Activated CD4-positive, alpha-beta T cell treated with anti-CD3 and anti-CD28 coated beads for 36 hours (primary cell): ENCODE measurements around the gene SNRNP70. TPM values are rescaled to one million over a fixed set of nuclear protein-coding genes. Genes with fewer than 3 reads are reported as not detected.
"Not testable (repeated sequence)": the region's sequence is repeated elsewhere in the genome, so short reads cannot be mapped to it uniquely, and the experiment has no call there.

Experiments used
- ATAC-seq: fragments of 200-7000 bp; cut with Tn5 transposase; one replicate; pipeline ENCODE4 v1.10.0; 2021; ENCODE audit warnings: mild to moderate bottlenecking, moderate library complexity
- CTCF ChIA-PET: fragments of 350-600 bp; sonication (Branson Sonifier 250); formaldehyde crosslinking; loops from one replicate; lab custom pipeline; 2021; ENCODE audit warnings: antibody characterized with exemption; lab: Charles Lee
- POLR2A ChIA-PET: fragments of 350-600 bp; sonication (Branson Sonifier 250); formaldehyde crosslinking; loops from one replicate; lab custom pipeline; 2021; ENCODE audit warnings: antibody characterized with exemption, inconsistent platforms; lab: Charles Lee
- DNase-seq: peaks from one replicate; pipeline ENCODE4 v3.0.0-alpha.2; 2020
- H3K27ac Mint-ChIP-seq: one replicate; pipeline ENCODE4 v1.8.0; 2021; ENCODE audit warnings: mixed read lengths
- H3K27me3 Mint-ChIP-seq: one replicate; pipeline ENCODE4 v1.8.0; 2021; ENCODE audit warnings: mixed read lengths
- H3K36me3 Mint-ChIP-seq: one replicate; pipeline ENCODE4 v1.8.0; 2021; ENCODE audit warnings: low read depth, mixed read lengths
- H3K4me1 Mint-ChIP-seq: one replicate; pipeline ENCODE4 v1.8.0; 2021; ENCODE audit warnings: mixed read lengths
- H3K4me3 Mint-ChIP-seq: one replicate; pipeline ENCODE4 v1.8.0; 2021; ENCODE audit warnings: mild to moderate bottlenecking, moderate library complexity, mixed read lengths
- H3K9me3 Mint-ChIP-seq: one replicate; pipeline ENCODE4 v1.8.0; 2021; ENCODE audit warnings: low read depth, mixed read lengths
- intact Hi-C, 2 experiments: fragments of 100-400 bp; cut with DNase I in 1 of 2; cut with micrococcal nuclease in 1 of 2; formaldehyde crosslinking; loops; one replicate each; pipeline versions ENCODE4 v1.14.2 to v1.15.1; 2022 to 2024; cut with DNase I, micrococcal nuclease
- total RNA-seq, 2 experiments: library from RNA; stranded (reverse); gene quantifications; one replicate each; pipeline ENCODE4 v1.2.3, GENCODE V29; 2021

The SNRNP70 gene
- total RNA-seq, 2 experiments from 2014 or later, result 225 to 306 TPM

GRCh38 chr19:49132974-49133609 is 47.8 kb downstream of the SNRNP70 start:
- no peak overlapping the region for H3K27ac Mint-ChIP-seq

GRCh38 chr19:49133621-49134454 is 48.6 kb downstream of the SNRNP70 start:
- H3K27me3 Mint-ChIP-seq, result peaks cover 1% of the 10 kb centered on the region
- peak; percentile 83 for DNase-seq
- ATAC-seq, result peak; percentile 85
- no peaks in the 10 kb centered on the region for H3K9me3 Mint-ChIP-seq
- H3K4me3 Mint-ChIP-seq, result peak overlapping the region; percentile 59
- CTCF ChIA-PET, result interaction anchor here (0.5 to 3.2 kb wide), 5 partner anchors 11 to 82 kb away, joined by 3 to 19 read pairs (median 3); partner anchors contain the start of gene LIN7B
- POLR2A ChIA-PET, result interaction anchor here (0.5 kb wide), 1 partner anchor 135 kb away, joined by 6 read pairs; no protein-coding TSS in a partner anchor
- peaks cover 14% of the 10 kb centered on the region for H3K4me1 Mint-ChIP-seq
- no peak overlapping the region for H3K27ac Mint-ChIP-seq
- H3K36me3 Mint-ChIP-seq, result peaks cover 5% of the 10 kb centered on the region
- intact Hi-C loops, result loop anchor here in 1 of 2 experiments (1.0 kb wide), 1 partner anchor 15 kb away; no protein-coding TSS in a partner anchor

More at GRCh38 chr19:49132974-49133609, 47.8 kb downstream of the SNRNP70 start:
- POLR2A ChIA-PET, result no interaction called here
- CTCF ChIA-PET, result interaction anchor here (1.3 to 3.2 kb wide), 2 partner anchors 12 to 26 kb away, joined by 3 to 19 read pairs; no protein-coding TSS in a partner anchor
- H3K4me1 Mint-ChIP-seq, result peaks cover 20% of the 10 kb centered on the region
- intact Hi-C loops, result loop anchor here in 1 of 2 experiments (1.0 kb wide), 1 partner anchor 16 kb away; no protein-coding TSS in a partner anchor
- peaks cover 5% of the 10 kb centered on the region for H3K36me3 Mint-ChIP-seq
- DNase-seq (peak; percentile 59), ATAC-seq (peak; percentile 9)
- H3K9me3 Mint-ChIP-seq, result no peaks in the 10 kb centered on the region
- peak overlapping the region; percentile 59 for H3K4me3 Mint-ChIP-seq
- peaks cover 1% of the 10 kb centered on the region for H3K27me3 Mint-ChIP-seq

- ChIA-PET POLR2A (no interaction called here), CTCF (interaction anchor here (0.8 to 1.0 kb wide), 2 partner anchors 11 to 38 kb away, joined by 3 to 4 read pairs; no protein-coding TSS in a partner anchor)
- Mint-ChIP-seq H3K4me1 (peaks cover 11% of the 10 kb centered on the region), H3K9me3 (no peaks in the 10 kb centered on the region), H3K27ac (no peak overlapping the region), H3K27me3 (peaks cover 1% of the 10 kb centered on the region), H3K4me3 (no peak overlapping the region), H3K36me3 (peaks cover 5% of the 10 kb centered on the region)
- DNase-seq (no peak), ATAC-seq (no peak)
- intact Hi-C loops, result no loop called here
These were observed 50.4 kb downstream of the SNRNP70 start for GRCh38 chr19:49135686-49136085.

GRCh38 chr19:49136771-49137171 is 51.5 kb downstream of the SNRNP70 start:
- no peak for DNase-seq
- Mint-ChIP-seq H3K27ac (no peak overlapping the region), H3K4me3 (no peak overlapping the region), H3K27me3 (peaks cover 5% of the 10 kb centered on the region), H3K4me1 (peaks cover 16% of the 10 kb centered on the region), H3K9me3 (no peaks in the 10 kb centered on the region), H3K36me3 (peaks cover 5% of the 10 kb centered on the region)
- intact Hi-C loops, result no loop called here
- CTCF ChIA-PET, result no interaction called here
- POLR2A ChIA-PET, result no interaction called here
- ATAC-seq, result no peak

GRCh38 chr19:49140951-49141350 is 55.7 kb downstream of the SNRNP70 start:
- POLR2A ChIA-PET, result no interaction called here
- H3K9me3 Mint-ChIP-seq, result no peaks in the 10 kb centered on the region
- CTCF ChIA-PET, result no interaction called here
- H3K27ac Mint-ChIP-seq, result no peak overlapping the region
- intact Hi-C loops, result loop anchor here in 1 of 2 experiments (10.0 kb wide), 1 partner anchor 146 kb away; the partner anchor contains the start of genes GYS1 and RUVBL2
- ATAC-seq (no peak), DNase-seq (no peak)
- peaks cover 13% of the 10 kb centered on the region for H3K27me3 Mint-ChIP-seq
- H3K4me3 Mint-ChIP-seq, result no peak overlapping the region
- H3K36me3 Mint-ChIP-seq, result peaks cover 1% of the 10 kb centered on the region
- peaks cover 21% of the 10 kb centered on the region for H3K4me1 Mint-ChIP-seq

- DNase-seq (no peak), ATAC-seq (no peak)
- ChIA-PET CTCF (no interaction called here), POLR2A (no interaction called here)
- peaks cover 1% of the 10 kb centered on the region for H3K36me3 Mint-ChIP-seq
- no peak overlapping the region for H3K4me3 Mint-ChIP-seq
- H3K27me3 Mint-ChIP-seq, result peaks cover 15% of the 10 kb centered on the region
- H3K9me3 Mint-ChIP-seq, result no peaks in the 10 kb centered on the region
- no peak overlapping the region for H3K27ac Mint-ChIP-seq
- intact Hi-C loops, result loop anchor here in 1 of 2 experiments (10.0 kb wide), 1 partner anchor 147 kb away; the partner anchor contains the start of genes GYS1 and RUVBL2
- peaks cover 18% of the 10 kb centered on the region for H3K4me1 Mint-ChIP-seq
These were observed 56.1 kb downstream of the SNRNP70 start for GRCh38 chr19:49141352-49141751.

- CTCF ChIA-PET, result interaction anchor here (0.7 to 4.0 kb wide), 5 partner anchors 9 to 1156 kb away, joined by 3 to 19 read pairs (median 4); partner anchors contain the start of gene LIN7B
- Mint-ChIP-seq H3K9me3 (no peaks in the 10 kb centered on the region), H3K4me1 (peaks cover 18% of the 10 kb centered on the region), H3K36me3 (peaks cover 1% of the 10 kb centered on the region), H3K4me3 (peak overlapping the region; percentile 71), H3K27me3 (peaks cover 25% of the 10 kb centered on the region), H3K27ac (peak overlapping the region; percentile 2)
- peak; percentile 90 for ATAC-seq
- POLR2A ChIA-PET, result interaction anchor here (0.6 kb wide), 1 partner anchor 98 kb away, joined by 3 read pairs; no protein-coding TSS in a partner anchor
- DNase-seq, result peak; percentile 86
- intact Hi-C loops, result loop anchor here in 1 of 2 experiments (10.0 kb wide), 1 partner anchor 148 kb away; the partner anchor contains the start of genes GYS1 and RUVBL2
These were observed 57.6 kb downstream of the SNRNP70 start for GRCh38 chr19:49142866-49143335.

- peak; percentile 90 for DNase-seq
- POLR2A ChIA-PET, result interaction anchor here (0.7 kb wide), 1 partner anchor 31 kb away, joined by 3 read pairs; no protein-coding TSS in a partner anchor
- intact Hi-C loops, result loop anchor here (1.0 to 10.0 kb wide), 9 partner anchors 26 to 152 kb away; partner anchors contain the start of genes GYS1 (in 2 of the 2), RUVBL2 (in 2 of the 2), C19orf73 (in 1 of the 2) and LIN7B (in 1 of the 2)
- peaks cover 34% of the 10 kb centered on the region for H3K4me1 Mint-ChIP-seq
- H3K4me3 Mint-ChIP-seq, result peak overlapping the region; percentile 4
- peak overlapping the region; percentile 66 for H3K27ac Mint-ChIP-seq
- no peaks in the 10 kb centered on the region for H3K9me3 Mint-ChIP-seq
- peak; percentile 68 for ATAC-seq
- CTCF ChIA-PET, result interaction anchor here (0.6 to 4.0 kb wide), 12 partner anchors 12 to 88 kb away, joined by 3 to 21 read pairs (median 4); partner anchors contain the start of gene CGB7
- peaks cover 48% of the 10 kb centered on the region for H3K27me3 Mint-ChIP-seq
- peaks cover 1% of the 10 kb centered on the region for H3K36me3 Mint-ChIP-seq
These were observed 60.5 kb downstream of the SNRNP70 start for GRCh38 chr19:49145573-49146407.

GRCh38 chr19:49146408-49146770 is 61.1 kb downstream of the SNRNP70 start:
- DNase-seq, H3K4me3 Mint-ChIP-seq, H3K27ac Mint-ChIP-seq, ATAC-seq, H3K36me3 Mint-ChIP-seq, H3K9me3 Mint-ChIP-seq: not testable (repeated sequence)
- peaks cover 48% of the 10 kb centered on the region for H3K27me3 Mint-ChIP-seq
- intact Hi-C loops, result loop anchor here (1.0 to 10.0 kb wide), 9 partner anchors 27 to 153 kb away; partner anchors contain the start of genes GYS1 (in 2 of the 2), RUVBL2 (in 2 of the 2), C19orf73 (in 1 of the 2) and LIN7B (in 1 of the 2)
- ChIA-PET CTCF (interaction anchor here (0.6 to 4.0 kb wide), 13 partner anchors 10 to 88 kb away, joined by 3 to 21 read pairs (median 3); partner anchors contain the start of gene CGB7), POLR2A (interaction anchor here (0.7 kb wide), 1 partner anchor 31 kb away, joined by 3 read pairs; no protein-coding TSS in a partner anchor)
- peaks cover 32% of the 10 kb centered on the region for H3K4me1 Mint-ChIP-seq
